Mesodermal cell (in vitro differentiated cells): ENCODE results near the gene SLC5A11.

Experiments
- H3K27ac ChIP-seq: 2 replicates; pipeline ENCODE4 v1.7.0; 2013; ENCODE audit warnings: mild to moderate bottlenecking, low read depth, low read length, moderate library complexity; ENCODE audit not compliant: severe bottlenecking
- H3K36me3 ChIP-seq: 2 replicates; pipeline ENCODE4 v1.7.1; 2013; ENCODE audit warnings: mild to moderate bottlenecking, low read length, moderate library complexity; ENCODE audit not compliant: control insufficient read depth, insufficient read depth
- H3K4me1 ChIP-seq: one replicate; pipeline ENCODE4 v1.7.1; 2013; ENCODE audit warnings: mild to moderate bottlenecking, low read length; ENCODE audit not compliant: insufficient read depth, control insufficient read depth, poor library complexity, severe bottlenecking
- H3K4me3 ChIP-seq: 2 replicates; pipeline ENCODE4 v1.7.0; 2013; ENCODE audit warnings: low read length, control low read depth, mild to moderate bottlenecking; ENCODE audit not compliant: insufficient read depth, poor library complexity, severe bottlenecking; ENCODE audit errors: extremely low read depth
- H3K9me3 ChIP-seq: 2 replicates; pipeline ENCODE4 v1.7.1; 2013; ENCODE audit warnings: mild to moderate bottlenecking, low read length, moderate library complexity; ENCODE audit not compliant: control insufficient read depth
- WGBS, 2 experiments: methylation state at CpG; one replicate each; pipeline ENCODE4 v1.1.5; 2013; ENCODE audit warnings: missing lambda C conversion rate in 2 of 2; ENCODE audit not compliant: insufficient coverage in 2 of 2; 5-methylcytosine and 5-hydroxymethylcytosine counted together

SLC5A11 gene

GRCh38 chr16:24918641-24919040 lies 72.9 kb downstream of the SLC5A11 start:
- 92 to 97% methylated on average over 10 of the region's 10 CpGs for WGBS, 2 experiments
- H3K4me3 ChIP-seq: no peak overlapping the region
- peaks cover 65% of the 10 kb centered on the region for H3K36me3 ChIP-seq
- H3K27ac ChIP-seq: no peak overlapping the region
- H3K9me3 ChIP-seq: no peaks in the 10 kb centered on the region
- no peaks in the 10 kb centered on the region for H3K4me1 ChIP-seq

- Histone ChIP-seq H3K4me3 (no peak overlapping the region), H3K9me3 (no peaks in the 10 kb centered on the region), H3K4me1 (no peaks in the 10 kb centered on the region), H3K27ac (no peak overlapping the region), H3K36me3 (peaks cover 69% of the 10 kb centered on the region)
- WGBS, 2 experiments: 98 to 99% methylated on average over 5 to 8 of the region's 8 CpGs
Measured at GRCh38 chr16:24919536-24919935, 73.8 kb downstream of the SLC5A11 start.

GRCh38 chr16:24920568-24920967 lies 74.8 kb downstream of the SLC5A11 start:
- 86 to 94% methylated on average over 3 of the region's 3 CpGs for WGBS, 2 experiments
- Histone ChIP-seq H3K4me1 (no peaks in the 10 kb centered on the region), H3K27ac (no peak overlapping the region), H3K4me3 (no peak overlapping the region), H3K36me3 (peaks cover 78% of the 10 kb centered on the region), H3K9me3 (no peaks in the 10 kb centered on the region)

- Histone ChIP-seq H3K36me3 (peaks cover 74% of the 10 kb centered on the region), H3K4me1 (no peaks in the 10 kb centered on the region)
Measured at GRCh38 chr16:24921229-24921628, 75.5 kb downstream of the SLC5A11 start.

GRCh38 chr16:24925163-24925562 lies 79.4 kb downstream of the SLC5A11 start:
- no peaks in the 10 kb centered on the region for H3K9me3 ChIP-seq
- H3K27ac ChIP-seq: no peak overlapping the region
- no peaks in the 10 kb centered on the region for H3K4me1 ChIP-seq
- 100% methylated on average over 2 of the region's 2 CpGs; no CpG with 5 or more reads in 1 of the 2 experiments for WGBS, 2 experiments
- peaks cover 72% of the 10 kb centered on the region for H3K36me3 ChIP-seq
- no peak overlapping the region for H3K4me3 ChIP-seq

More at GRCh38 chr16:24921229-24921628, 75.5 kb downstream of the SLC5A11 start:
- 90 to 98% methylated on average over 6 to 8 of the region's 8 CpGs for WGBS, 2 experiments
- H3K9me3 ChIP-seq: no peaks in the 10 kb centered on the region
- H3K4me3 ChIP-seq: no peak overlapping the region
- H3K27ac ChIP-seq: no peak overlapping the region

- no peak overlapping the region for H3K4me3 ChIP-seq
- 83 to 95% methylated on average over 3 to 5 of the region's 5 CpGs for WGBS, 2 experiments
- no peaks in the 10 kb centered on the region for H3K9me3 ChIP-seq
- peaks cover 79% of the 10 kb centered on the region for H3K36me3 ChIP-seq
- no peaks in the 10 kb centered on the region for H3K4me1 ChIP-seq
- H3K27ac ChIP-seq: no peak overlapping the region
Measured at GRCh38 chr16:24929409-24929808, 83.6 kb downstream of the SLC5A11 start.

GRCh38 chr16:24930440-24930839 lies 84.7 kb downstream of the SLC5A11 start:
- no peaks in the 10 kb centered on the region for H3K9me3 ChIP-seq
- 96 to 100% methylated on average over 3 to 5 of the region's 6 CpGs for WGBS, 2 experiments
- H3K27ac ChIP-seq: no peak overlapping the region
- H3K36me3 ChIP-seq: peaks cover 82% of the 10 kb centered on the region
- H3K4me3 ChIP-seq: no peak overlapping the region
- no peaks in the 10 kb centered on the region for H3K4me1 ChIP-seq

- peaks cover 86% of the 10 kb centered on the region for H3K36me3 ChIP-seq
- WGBS, 2 experiments: 92 to 98% methylated on average over 8 to 10 of the region's 12 CpGs
- H3K4me3 ChIP-seq: no peak overlapping the region
- H3K27ac ChIP-seq: no peak overlapping the region
- H3K4me1 ChIP-seq: no peaks in the 10 kb centered on the region
- H3K9me3 ChIP-seq: no peaks in the 10 kb centered on the region
Measured at GRCh38 chr16:24931091-24931490, 85.3 kb downstream of the SLC5A11 start.

GRCh38 chr16:24935336-24935735 lies 89.6 kb downstream of the SLC5A11 start:
- no peak overlapping the region for H3K4me3 ChIP-seq
- 91 to 100% methylated on average over 2 to 5 of the region's 6 CpGs for WGBS, 2 experiments
- no peaks in the 10 kb centered on the region for H3K4me1 ChIP-seq
- H3K9me3 ChIP-seq: no peaks in the 10 kb centered on the region
- H3K36me3 ChIP-seq: peaks cover 92% of the 10 kb centered on the region
- no peak overlapping the region for H3K27ac ChIP-seq

GRCh38 chr16:24936151-24936550 lies 90.4 kb downstream of the SLC5A11 start:
- H3K9me3 ChIP-seq: no peaks in the 10 kb centered on the region
- WGBS, 2 experiments: 86 to 94% methylated on average over 1 to 4 of the region's 4 CpGs
- no peaks in the 10 kb centered on the region for H3K4me1 ChIP-seq
- peaks cover 92% of the 10 kb centered on the region for H3K36me3 ChIP-seq
- no peak overlapping the region for H3K27ac ChIP-seq
- H3K4me3 ChIP-seq: no peak overlapping the region

GRCh38 chr16:24939224-24939623 lies 93.5 kb downstream of the SLC5A11 start:
- Histone ChIP-seq H3K36me3 (peaks cover 91% of the 10 kb centered on the region), H3K27ac (no peak overlapping the region), H3K4me3 (no peak overlapping the region), H3K4me1 (no peaks in the 10 kb centered on the region), H3K9me3 (no peaks in the 10 kb centered on the region)
- 96 to 100% methylated on average over 11 to 12 of the region's 14 CpGs for WGBS, 2 experiments
